Keratinocyte (primary cell): ENCODE measurements around the gene IL17A. TPM values are rescaled to one million over a fixed set of nuclear protein-coding genes. Genes with fewer than 3 reads are reported as not detected.

Source experiments
- DNase-seq: peaks from one replicate; pipeline ENCODE4 v3.0.0-alpha.2; 2011; ENCODE audit warnings: low read depth, missing footprints, low spot score
- FAIRE-seq: peaks from 2 replicates; lab custom pipeline; 2011; peaks lifted over from hg19 to GRCh38; lab: Jason Lieb, UNC
- H2AFZ ChIP-seq: 2 replicates; pipeline ENCODE4 v1.6.0; 2012; ENCODE audit warnings: low read length, control low read depth, inconsistent platforms; ENCODE audit not compliant: control insufficient read depth
- H3K27ac ChIP-seq: 2 replicates; pipeline ENCODE4 v1.5.1; 2011; ENCODE audit warnings: low read length; ENCODE audit not compliant: control insufficient read depth, insufficient read depth
- H3K27me3 ChIP-seq: 3 replicates; pipeline ENCODE4 v1.6.0; 2011; ENCODE audit warnings: low read length; ENCODE audit not compliant: control insufficient read depth, insufficient read depth; ENCODE audit errors: extremely low read depth
- H3K36me3 ChIP-seq, 2 experiments: 2 replicates in 1 of 2; 3 replicates in 1 of 2; pipeline ENCODE4 v1.5.1; 2011; ENCODE audit warnings: low read length in 2 of 2, mild to moderate bottlenecking in 1 of 2; ENCODE audit not compliant: control insufficient read depth in 2 of 2, insufficient read depth in 2 of 2; ENCODE audit errors: extremely low read depth in 1 of 2
- H3K4me1 ChIP-seq: 3 replicates; pipeline ENCODE4 v1.5.1; 2011; ENCODE audit warnings: low read length; ENCODE audit not compliant: control insufficient read depth, insufficient read depth; ENCODE audit errors: extremely low read depth
- H3K4me2 ChIP-seq: 3 replicates; pipeline ENCODE4 v1.6.0; 2011; ENCODE audit warnings: low read depth, low read length; ENCODE audit not compliant: control insufficient read depth, insufficient read depth; ENCODE audit errors: extremely low read depth
- H3K4me3 ChIP-seq, 3 experiments: fragments of 200-600 bp in 1 of 3; sonication (generic) in 1 of 3; 2 replicates in 2 of 3; 3 replicates in 1 of 3; pipeline ENCODE4 v1.5.1; 2011 to 2016; ENCODE audit warnings: low read length in 3 of 3, mild to moderate bottlenecking in 3 of 3, control low read depth in 2 of 3, inconsistent platforms in 1 of 3, low read depth in 1 of 3, mixed read lengths in 1 of 3, mixed run types in 1 of 3, moderate library complexity in 1 of 3; ENCODE audit not compliant: control insufficient read depth in 2 of 3, insufficient read depth in 2 of 3; ENCODE audit errors: extremely low read depth in 1 of 3
- H3K79me2 ChIP-seq: 2 replicates; pipeline ENCODE4 v1.6.0; 2012; ENCODE audit warnings: low read length; ENCODE audit not compliant: control insufficient read depth, insufficient read depth
- H3K9ac ChIP-seq: 3 replicates; pipeline ENCODE4 v1.6.0; 2011; ENCODE audit warnings: low read length; ENCODE audit not compliant: control insufficient read depth, insufficient read depth; ENCODE audit errors: extremely low read depth
- H3K9me1 ChIP-seq: 3 replicates; pipeline ENCODE4 v1.6.0; 2011; ENCODE audit warnings: low read length; ENCODE audit not compliant: control insufficient read depth, insufficient read depth; ENCODE audit errors: extremely low read depth
- H3K9me3 ChIP-seq: 2 replicates; pipeline ENCODE4 v1.5.1; 2012; ENCODE audit warnings: low read depth, low read length; ENCODE audit not compliant: control insufficient read depth
- H4K20me1 ChIP-seq: 3 replicates; pipeline ENCODE4 v1.6.0; 2011; ENCODE audit warnings: low read length; ENCODE audit not compliant: control insufficient read depth, insufficient read depth; ENCODE audit errors: extremely low read depth
- EZH2 ChIP-seq: IDR thresholded peaks from one replicate; pipeline ENCODE4 v1.6.1; 2012; ENCODE audit warnings: inconsistent platforms, mild to moderate bottlenecking, low read length, moderate library complexity
- dilution Hi-C: fragments of 300-500 bp; cut with MboI; formaldehyde crosslinking; loops from one replicate; pipeline ENCODE4 v1.7.0; 2020; ENCODE audit warnings: low sequenced_read_pairs; ENCODE audit not compliant: extremely low pct_ligation_motif_present
- polyA minus RNA-seq, 3 experiments: library from RNA; depleted of rRNA, polyadenylated mRNA; stranded (reverse); fragments of >200 nt; gene quantifications; 1 replicate in 1 of 3; 2 replicates in 1 of 3; 3 replicates in 1 of 3; pipeline ENCODE4 v1.2.3, GENCODE V29; 2011
- polyA plus RNA-seq, 5 experiments: library from polyadenylated mRNA; depleted of rRNA in 3 of 5; stranded (reverse) in 3 of 5; stranded (forward) in 1 of 5; unstranded in 1 of 5; fragments of >200 nt; gene quantifications; 1 replicate in 1 of 5; 2 replicates in 3 of 5; 3 replicates in 1 of 5; pipeline versions ENCODE4 v1.2.1 to v1.2.3, GENCODE V29; 2011 to 2012; ENCODE audit warnings: missing spikeins in 2 of 5, low read depth in 1 of 5, low replicate concordance in 1 of 5
- TF ChIP-seq, protein P1 (sequence below), 3 experiments: IDR thresholded peaks in 1 of 3; conservative IDR thresholded peaks in 1 of 3; optimal IDR thresholded peaks in 1 of 3; 2 replicates in 2 of 3; 3 replicates in 1 of 3; pipeline versions ENCODE3 to v1.5.1; 2011; ENCODE audit warnings: low read length in 3 of 3, mild to moderate bottlenecking in 3 of 3, moderate library complexity in 2 of 3, control low read depth in 1 of 3, inconsistent platforms in 1 of 3; ENCODE audit not compliant: insufficient read depth in 2 of 3; ENCODE audit errors: extremely low read depth in 1 of 3

The IL17A gene
- polyA plus RNA-seq (not detected in 3 replicates), polyA minus RNA-seq (not detected in 3 replicates)
- polyA plus RNA-seq (2011; ENCODE audit: low read depth), result not detected
- polyA plus RNA-seq (2011; cell fraction: cytosol; rRNA removed), result not detected in 2 replicates
- polyA plus RNA-seq (2011; cell fraction: nucleus; rRNA removed), result not detected in 2 replicates
- polyA plus RNA-seq (2012; ENCODE audit: low replicate concordance), result not detected in 2 replicates
- not detected for polyA minus RNA-seq (2011; cell fraction: cytosol; rRNA and poly(A)+ RNA removed)
- not detected in 2 replicates for polyA minus RNA-seq (2011; cell fraction: nucleus; rRNA and poly(A)+ RNA removed)

DNA sequence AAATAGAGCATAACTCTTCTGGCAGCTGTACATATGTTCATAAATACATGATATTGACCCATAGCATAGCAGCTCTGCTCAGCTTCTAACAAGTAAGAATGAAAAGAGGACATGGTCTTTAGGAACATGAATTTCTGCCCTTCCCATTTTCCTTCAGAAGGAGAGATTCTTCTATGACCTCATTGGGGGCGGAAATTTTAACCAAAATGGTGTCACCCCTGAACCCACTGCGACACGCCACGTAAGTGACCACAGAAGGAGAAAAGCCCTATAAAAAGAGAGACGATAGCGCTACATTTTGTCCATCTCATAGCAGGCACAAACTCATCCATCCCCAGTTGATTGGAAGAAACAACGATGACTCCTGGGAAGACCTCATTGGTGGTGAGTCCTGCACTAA is at the start of gene IL17A:
Gene IL17A, plus strand, starts transcription at position 301 of the 400 bp plus-strand sequence. Its CDS starts 57 bp downstream, at position 358.
- Histone ChIP-seq H2AFZ (no peak within 1 kb of the TSS), H3K4me3 (no peak within 1 kb of the TSS), H3K79me2 (no peaks in the 10 kb centered on the region), H4K20me1 (no peaks in the 10 kb centered on the region), H3K9me3 (no peaks in the 10 kb centered on the region), H3K4me2 (no peak within 1 kb of the TSS), H3K36me3 (no peaks in the 10 kb centered on the region), H3K27ac (no peak within 1 kb of the TSS), H3K27me3 (no peaks in the 10 kb centered on the region), H3K9ac (no peak within 1 kb of the TSS), H3K9me1 (no peaks in the 10 kb centered on the region), H3K4me1 (no peaks in the 10 kb centered on the region)
- FAIRE-seq, result no peak
- TF ChIP-seq, protein P1, sequence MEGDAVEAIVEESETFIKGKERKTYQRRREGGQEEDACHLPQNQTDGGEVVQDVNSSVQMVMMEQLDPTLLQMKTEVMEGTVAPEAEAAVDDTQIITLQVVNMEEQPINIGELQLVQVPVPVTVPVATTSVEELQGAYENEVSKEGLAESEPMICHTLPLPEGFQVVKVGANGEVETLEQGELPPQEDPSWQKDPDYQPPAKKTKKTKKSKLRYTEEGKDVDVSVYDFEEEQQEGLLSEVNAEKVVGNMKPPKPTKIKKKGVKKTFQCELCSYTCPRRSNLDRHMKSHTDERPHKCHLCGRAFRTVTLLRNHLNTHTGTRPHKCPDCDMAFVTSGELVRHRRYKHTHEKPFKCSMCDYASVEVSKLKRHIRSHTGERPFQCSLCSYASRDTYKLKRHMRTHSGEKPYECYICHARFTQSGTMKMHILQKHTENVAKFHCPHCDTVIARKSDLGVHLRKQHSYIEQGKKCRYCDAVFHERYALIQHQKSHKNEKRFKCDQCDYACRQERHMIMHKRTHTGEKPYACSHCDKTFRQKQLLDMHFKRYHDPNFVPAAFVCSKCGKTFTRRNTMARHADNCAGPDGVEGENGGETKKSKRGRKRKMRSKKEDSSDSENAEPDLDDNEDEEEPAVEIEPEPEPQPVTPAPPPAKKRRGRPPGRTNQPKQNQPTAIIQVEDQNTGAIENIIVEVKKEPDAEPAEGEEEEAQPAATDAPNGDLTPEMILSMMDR (optimal IDR thresholded peaks at IDR 0.05 in 1 of 3, IDR thresholded peaks at IDR 0.05 in 1 of 3, conservative IDR thresholded peaks at IDR 0.05 in 1 of 3; ENCODE audit: extremely low read depth in 1 of 3, insufficient read depth in 2 of 3, low read length in 3 of 3), result no peak
- no peak for TF ChIP-seq EZH2
- no peak for DNase-seq
- dilution Hi-C loops, result no loop called here

DNA sequence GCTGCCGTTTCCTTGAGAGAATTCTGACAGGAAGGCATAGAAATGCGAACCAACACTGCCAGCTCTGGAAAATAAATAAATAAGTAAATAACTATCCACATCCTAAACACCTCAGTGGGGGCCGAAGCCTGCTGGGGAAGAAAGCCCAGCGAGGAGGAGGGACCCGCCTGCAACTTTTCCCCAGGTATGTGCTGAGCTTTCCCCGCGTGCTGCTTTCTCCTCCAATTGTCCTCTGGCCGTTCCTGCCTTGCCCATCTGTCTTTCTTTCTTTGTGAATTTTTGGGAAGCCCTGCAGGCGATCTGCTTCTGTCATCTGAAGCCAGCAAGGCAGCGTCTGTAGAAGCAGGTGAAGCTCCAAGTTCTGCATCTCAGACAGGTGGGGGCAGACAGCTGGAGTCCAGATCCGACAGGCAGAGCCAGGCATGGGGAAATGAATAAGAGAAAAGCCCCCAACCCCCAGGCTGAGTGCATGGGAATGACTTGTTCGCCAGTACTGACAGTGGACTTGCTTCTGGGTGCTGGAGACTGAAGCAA is 49.2 kb upstream of the IL17A start:
- no peak for FAIRE-seq
- dilution Hi-C loops, result no loop called here

More for the DNA sequence above, 49.2 kb upstream of the IL17A start:
- DNase-seq, result no peak
- Histone ChIP-seq H3K9ac (no peak overlapping the region), H3K4me3 (no peak overlapping the region), H3K4me2 (no peak overlapping the region), H3K4me1 (no peaks in the 10 kb centered on the region), H3K79me2 (no peaks in the 10 kb centered on the region), H3K27ac (no peak overlapping the region), H4K20me1 (no peaks in the 10 kb centered on the region), H2AFZ (no peak overlapping the region), H3K36me3 (no peaks in the 10 kb centered on the region), H3K27me3 (peaks cover 27% of the 10 kb centered on the region), H3K9me3 (no peaks in the 10 kb centered on the region), H3K9me1 (no peaks in the 10 kb centered on the region)
- TF ChIP-seq, protein P1 (optimal IDR thresholded peaks at IDR 0.05 in 1 of 3, IDR thresholded peaks at IDR 0.05 in 1 of 3, conservative IDR thresholded peaks at IDR 0.05 in 1 of 3; ENCODE audit: extremely low read depth in 1 of 3, insufficient read depth in 2 of 3, low read length in 3 of 3), result no peak
- no peak for TF ChIP-seq EZH2
